ENCODE results near the gene ADGRL3.

Gene ADGRL3

DNA sequence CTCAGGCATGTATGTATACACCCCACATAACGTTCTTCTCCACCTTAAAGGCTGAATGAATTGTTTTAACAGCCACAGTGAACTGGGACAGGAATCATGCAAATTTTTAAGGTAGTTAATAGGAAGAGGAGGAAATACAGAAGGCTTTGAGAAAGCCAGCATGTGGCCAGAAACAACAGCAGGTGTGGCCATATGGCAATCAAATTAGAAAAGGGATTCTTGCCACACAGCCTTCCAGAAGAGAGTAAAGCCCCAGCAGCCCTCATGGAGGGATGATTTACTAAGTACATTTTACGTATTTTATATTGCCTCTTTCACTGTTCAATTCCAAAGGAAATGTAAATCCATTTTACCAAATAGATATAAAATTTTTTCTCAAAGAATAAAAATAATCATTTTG lies 792.2 kb downstream of the ADGRL3 start:
- Histone ChIP-seq H3K27me3 (ENCODE audit: low read depth, low read length) (no peaks in the 10 kb centered on the region), H4K20me1 (ENCODE audit: insufficient read depth, low read length) (no peaks in the 10 kb centered on the region), H3K4me3 (ENCODE audit: low read length) (no peak overlapping the region), H3K9me3 (ENCODE audit: insufficient read depth, low read length) (no peaks in the 10 kb centered on the region), H3K36me3 (replicated peaks; ENCODE audit: low read depth, low read length) (no peaks in the 10 kb centered on the region), H3K79me2 (ENCODE audit: low read length) (no peaks in the 10 kb centered on the region), H3K27ac (ENCODE audit: low read length) (no peak overlapping the region), H3K4me2 (ENCODE audit: low read length) (no peak overlapping the region), H3K4me1 (ENCODE audit: low read length) (no peaks in the 10 kb centered on the region), H3K9ac (ENCODE audit: low read length) (no peak overlapping the region), H2AFZ (ENCODE audit: low read depth, low read length) (no peak overlapping the region)
- TF ChIP-seq EZH2phosphoT487 (IDR thresholded peaks at IDR 0.05; ENCODE audit: low read depth), result no peak
- TF ChIP-seq, protein P1, sequence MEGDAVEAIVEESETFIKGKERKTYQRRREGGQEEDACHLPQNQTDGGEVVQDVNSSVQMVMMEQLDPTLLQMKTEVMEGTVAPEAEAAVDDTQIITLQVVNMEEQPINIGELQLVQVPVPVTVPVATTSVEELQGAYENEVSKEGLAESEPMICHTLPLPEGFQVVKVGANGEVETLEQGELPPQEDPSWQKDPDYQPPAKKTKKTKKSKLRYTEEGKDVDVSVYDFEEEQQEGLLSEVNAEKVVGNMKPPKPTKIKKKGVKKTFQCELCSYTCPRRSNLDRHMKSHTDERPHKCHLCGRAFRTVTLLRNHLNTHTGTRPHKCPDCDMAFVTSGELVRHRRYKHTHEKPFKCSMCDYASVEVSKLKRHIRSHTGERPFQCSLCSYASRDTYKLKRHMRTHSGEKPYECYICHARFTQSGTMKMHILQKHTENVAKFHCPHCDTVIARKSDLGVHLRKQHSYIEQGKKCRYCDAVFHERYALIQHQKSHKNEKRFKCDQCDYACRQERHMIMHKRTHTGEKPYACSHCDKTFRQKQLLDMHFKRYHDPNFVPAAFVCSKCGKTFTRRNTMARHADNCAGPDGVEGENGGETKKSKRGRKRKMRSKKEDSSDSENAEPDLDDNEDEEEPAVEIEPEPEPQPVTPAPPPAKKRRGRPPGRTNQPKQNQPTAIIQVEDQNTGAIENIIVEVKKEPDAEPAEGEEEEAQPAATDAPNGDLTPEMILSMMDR (IDR thresholded peaks at IDR 0.05; ENCODE audit: low read depth, low read length), result no peak

DNA sequence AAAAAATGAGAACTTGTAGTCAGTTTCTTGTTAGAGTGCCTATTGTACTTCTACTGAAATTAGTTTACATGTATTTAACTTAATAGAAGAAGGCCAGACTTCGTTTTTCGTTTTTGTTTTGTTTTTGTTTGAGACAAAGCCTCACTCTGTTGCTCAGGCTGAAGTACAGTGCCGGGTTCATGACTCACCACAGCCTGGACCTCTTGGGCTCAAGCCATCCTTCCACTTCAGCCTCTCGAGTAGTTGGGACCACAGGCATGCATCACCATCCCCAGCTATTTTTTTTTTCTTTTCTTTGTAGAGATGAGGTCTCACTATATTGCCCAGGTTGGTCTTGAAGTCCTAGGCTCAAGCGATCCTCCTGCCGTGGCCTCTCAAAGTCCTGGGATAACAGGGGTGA lies 793.9 kb downstream of the ADGRL3 start:
- no peak overlapping the region for H3K4me3 ChIP-seq (ENCODE audit: low read length)
- no peak for TF ChIP-seq EZH2phosphoT487 (IDR thresholded peaks at IDR 0.05; ENCODE audit: low read depth)
- TF ChIP-seq, protein P1 (IDR thresholded peaks at IDR 0.05; ENCODE audit: low read depth, low read length), result no peak
- no peaks in the 10 kb centered on the region for H3K36me3 ChIP-seq (replicated peaks; ENCODE audit: low read depth, low read length)
- H3K27me3 ChIP-seq (ENCODE audit: low read depth, low read length), result no peaks in the 10 kb centered on the region
- H3K79me2 ChIP-seq (ENCODE audit: low read length), result no peaks in the 10 kb centered on the region
- no peak overlapping the region for H3K9ac ChIP-seq (ENCODE audit: low read length)
- no peaks in the 10 kb centered on the region for H3K9me3 ChIP-seq (ENCODE audit: insufficient read depth, low read length)
- no peak overlapping the region for H3K4me2 ChIP-seq (ENCODE audit: low read length)
- H3K4me1 ChIP-seq (ENCODE audit: low read length), result no peaks in the 10 kb centered on the region
- H3K27ac ChIP-seq (ENCODE audit: low read length), result no peak overlapping the region
- H4K20me1 ChIP-seq (ENCODE audit: insufficient read depth, low read length), result no peaks in the 10 kb centered on the region
- H2AFZ ChIP-seq (ENCODE audit: low read depth, low read length), result no peak overlapping the region

DNA sequence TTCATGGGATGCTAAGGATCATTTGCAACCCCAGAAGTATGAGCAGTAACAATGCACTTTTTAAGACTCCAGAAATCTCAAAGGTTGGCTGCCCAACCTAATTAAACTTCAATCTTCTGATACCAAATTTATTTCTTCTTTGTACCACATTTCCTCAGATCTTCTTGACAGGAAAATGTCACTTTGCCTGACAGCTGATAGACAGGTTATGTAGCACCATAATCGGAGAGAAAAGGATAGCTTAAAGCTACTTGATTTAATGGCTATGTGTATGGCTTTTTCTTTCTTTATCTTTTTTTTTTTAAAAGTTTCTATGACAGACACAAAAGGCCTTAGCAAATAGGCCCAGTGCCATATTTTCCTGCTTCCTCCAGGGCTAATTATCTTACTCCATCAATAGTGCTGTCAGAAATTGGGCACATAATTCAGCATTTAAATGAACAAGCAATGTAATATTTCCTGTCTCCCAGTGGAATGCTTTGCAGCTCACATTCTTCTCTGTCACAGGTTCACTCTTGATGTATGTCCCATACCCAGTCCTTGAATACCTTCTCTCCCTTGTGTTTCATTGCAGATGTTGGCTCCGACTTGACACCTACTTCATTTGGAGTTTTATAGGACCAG lies 795.7 kb downstream of the ADGRL3 start:
- no peak overlapping the region for H3K27ac ChIP-seq (ENCODE audit: low read length)
- no peaks in the 10 kb centered on the region for H3K79me2 ChIP-seq (ENCODE audit: low read length)
- no peaks in the 10 kb centered on the region for H3K27me3 ChIP-seq (ENCODE audit: low read depth, low read length)
- no peak overlapping the region for H2AFZ ChIP-seq (ENCODE audit: low read depth, low read length)
- no peak overlapping the region for H3K4me3 ChIP-seq (ENCODE audit: low read length)
- TF ChIP-seq, protein P1 (IDR thresholded peaks at IDR 0.05; ENCODE audit: low read depth, low read length), result no peak
- TF ChIP-seq EZH2phosphoT487 (IDR thresholded peaks at IDR 0.05; ENCODE audit: low read depth), result no peak
- H3K4me1 ChIP-seq (ENCODE audit: low read length), result no peaks in the 10 kb centered on the region
- H4K20me1 ChIP-seq (ENCODE audit: insufficient read depth, low read length), result no peaks in the 10 kb centered on the region
- H3K36me3 ChIP-seq (replicated peaks; ENCODE audit: low read depth, low read length), result no peaks in the 10 kb centered on the region
- no peak overlapping the region for H3K4me2 ChIP-seq (ENCODE audit: low read length)
- no peaks in the 10 kb centered on the region for H3K9me3 ChIP-seq (ENCODE audit: insufficient read depth, low read length)
- no peak overlapping the region for H3K9ac ChIP-seq (ENCODE audit: low read length)

DNA sequence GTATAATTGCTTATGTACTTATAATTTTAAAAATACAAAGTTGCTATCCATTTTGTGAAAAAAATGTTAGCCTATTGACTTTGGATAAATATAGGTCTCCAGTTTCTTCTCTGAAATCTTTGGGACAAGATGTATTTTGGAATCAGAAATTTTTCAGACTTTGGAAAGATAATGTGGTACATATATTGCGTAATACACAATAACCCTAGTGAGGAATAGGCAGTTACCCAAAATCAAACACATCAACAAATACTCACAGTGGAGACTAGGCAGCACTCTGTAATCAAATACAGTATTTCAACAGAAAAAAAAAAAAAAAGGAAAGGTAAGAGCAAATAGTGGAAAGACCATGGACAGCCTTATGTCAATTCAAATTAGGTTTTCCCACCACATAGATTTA lies 796.8 kb downstream of the ADGRL3 start:
- H3K36me3 ChIP-seq (replicated peaks; ENCODE audit: low read depth, low read length), result no peaks in the 10 kb centered on the region
- no peaks in the 10 kb centered on the region for H3K27me3 ChIP-seq (ENCODE audit: low read depth, low read length)
- TF ChIP-seq, protein P1 (IDR thresholded peaks at IDR 0.05; ENCODE audit: low read depth, low read length), result no peak
- no peak for TF ChIP-seq EZH2phosphoT487 (IDR thresholded peaks at IDR 0.05; ENCODE audit: low read depth)

More for the DNA sequence above, 796.8 kb downstream of the ADGRL3 start:
- no peaks in the 10 kb centered on the region for H3K79me2 ChIP-seq (ENCODE audit: low read length)
- no peak overlapping the region for H3K9ac ChIP-seq (ENCODE audit: low read length)
- no peak overlapping the region for H3K27ac ChIP-seq (ENCODE audit: low read length)
- H4K20me1 ChIP-seq (ENCODE audit: insufficient read depth, low read length), result no peaks in the 10 kb centered on the region
- H3K9me3 ChIP-seq (ENCODE audit: insufficient read depth, low read length), result no peaks in the 10 kb centered on the region
- no peak overlapping the region for H2AFZ ChIP-seq (ENCODE audit: low read depth, low read length)
- no peak overlapping the region for H3K4me3 ChIP-seq (ENCODE audit: low read length)
- no peak overlapping the region for H3K4me2 ChIP-seq (ENCODE audit: low read length)
- no peaks in the 10 kb centered on the region for H3K4me1 ChIP-seq (ENCODE audit: low read length)

Measured in OCI-LY3 (cell line).